Skeletal muscle satellite cell (primary cell): ENCODE data around the gene GADD45G.

ENCODE experiments used
- H3K27me3 ChIP-seq: 2 replicates; pipeline ENCODE4 v1.7.0; 2013; ENCODE audit warnings: low read length; ENCODE audit not compliant: control insufficient read depth, insufficient read depth
- H3K36me3 ChIP-seq: 2 replicates; pipeline ENCODE4 v1.7.0; 2013; ENCODE audit warnings: mild to moderate bottlenecking, control low read depth, low read length; ENCODE audit not compliant: insufficient read depth
- H3K4me1 ChIP-seq: 2 replicates; pipeline ENCODE4 v1.7.0; 2013; ENCODE audit warnings: low read length; ENCODE audit not compliant: control insufficient read depth, insufficient read depth
- H3K4me2 ChIP-seq: 2 replicates; pipeline ENCODE4 v1.7.0; 2013; ENCODE audit warnings: mild to moderate bottlenecking, low read length
- H3K4me3 ChIP-seq: 2 replicates; pipeline ENCODE4 v1.7.0; 2013; ENCODE audit warnings: low read length
- H3K9ac ChIP-seq: 2 replicates; pipeline ENCODE4 v1.7.0; 2013; ENCODE audit warnings: mild to moderate bottlenecking, low read depth, low read length, moderate library complexity
- H3K9me3 ChIP-seq: replicated peaks from 2 replicates; pipeline ENCODE4 v1.7.0; 2013; ENCODE audit warnings: mild to moderate bottlenecking, control low read depth, low read length

The GADD45G gene

GRCh38 chr9:89634995-89635742 is 30.4 kb downstream of the GADD45G start:
- no peak overlapping the region for H3K9ac ChIP-seq
- peak overlapping the region; percentile 5 for H3K4me2 ChIP-seq
- H3K27me3 ChIP-seq: peaks cover 6% of the 10 kb centered on the region
- H3K4me3 ChIP-seq: no peak overlapping the region
- H3K36me3 ChIP-seq: no peaks in the 10 kb centered on the region
- H3K9me3 ChIP-seq: no peaks in the 10 kb centered on the region
- H3K4me1 ChIP-seq: peaks cover 7% of the 10 kb centered on the region

GRCh38 chr9:89635816-89636215 is 31.0 kb downstream of the GADD45G start:
- Histone ChIP-seq H3K4me1 (peaks cover 7% of the 10 kb centered on the region), H3K27me3 (peaks cover 6% of the 10 kb centered on the region), H3K4me3 (no peak overlapping the region), H3K9me3 (no peaks in the 10 kb centered on the region), H3K36me3 (no peaks in the 10 kb centered on the region), H3K4me2 (no peak overlapping the region), H3K9ac (no peak overlapping the region)

- Histone ChIP-seq H3K27me3 (peaks cover 6% of the 10 kb centered on the region), H3K4me1 (peaks cover 7% of the 10 kb centered on the region)
These were observed 33.0 kb downstream of the GADD45G start for GRCh38 chr9:89637787-89638186.

GRCh38 chr9:89638359-89638758 is 33.5 kb downstream of the GADD45G start:
- Histone ChIP-seq H3K36me3 (no peaks in the 10 kb centered on the region), H3K9ac (no peak overlapping the region), H3K4me1 (peaks cover 7% of the 10 kb centered on the region), H3K9me3 (no peaks in the 10 kb centered on the region), H3K4me2 (no peak overlapping the region), H3K27me3 (peaks cover 6% of the 10 kb centered on the region), H3K4me3 (no peak overlapping the region)

More at GRCh38 chr9:89637787-89638186, 33.0 kb downstream of the GADD45G start:
- Histone ChIP-seq H3K36me3 (no peaks in the 10 kb centered on the region), H3K4me2 (no peak overlapping the region), H3K9ac (no peak overlapping the region), H3K9me3 (no peaks in the 10 kb centered on the region), H3K4me3 (no peak overlapping the region)

- Histone ChIP-seq H3K9me3 (no peaks in the 10 kb centered on the region), H3K4me1 (peaks cover 7% of the 10 kb centered on the region), H3K27me3 (peaks cover 6% of the 10 kb centered on the region), H3K4me2 (no peak overlapping the region), H3K36me3 (no peaks in the 10 kb centered on the region), H3K4me3 (no peak overlapping the region), H3K9ac (no peak overlapping the region)
These were observed 34.1 kb downstream of the GADD45G start for GRCh38 chr9:89638893-89639292.

- no peak overlapping the region for H3K9ac ChIP-seq
- no peak overlapping the region for H3K4me3 ChIP-seq
- H3K4me1 ChIP-seq: peaks cover 7% of the 10 kb centered on the region
- peaks cover 6% of the 10 kb centered on the region for H3K27me3 ChIP-seq
- no peaks in the 10 kb centered on the region for H3K36me3 ChIP-seq
- H3K9me3 ChIP-seq: no peaks in the 10 kb centered on the region
- H3K4me2 ChIP-seq: no peak overlapping the region
These were observed 34.6 kb downstream of the GADD45G start for GRCh38 chr9:89639367-89639795.

GRCh38 chr9:89639961-89640360 is 35.1 kb downstream of the GADD45G start:
- Histone ChIP-seq H3K4me3 (no peak overlapping the region), H3K27me3 (peaks cover 6% of the 10 kb centered on the region), H3K9me3 (no peaks in the 10 kb centered on the region), H3K4me2 (no peak overlapping the region), H3K4me1 (peaks cover 7% of the 10 kb centered on the region), H3K9ac (no peak overlapping the region), H3K36me3 (no peaks in the 10 kb centered on the region)

GRCh38 chr9:89640361-89640760 is 35.5 kb downstream of the GADD45G start:
- no peak overlapping the region for H3K9ac ChIP-seq
- H3K4me1 ChIP-seq: peaks cover 4% of the 10 kb centered on the region
- no peak overlapping the region for H3K4me2 ChIP-seq
- H3K9me3 ChIP-seq: no peaks in the 10 kb centered on the region
- no peak overlapping the region for H3K4me3 ChIP-seq
- H3K27me3 ChIP-seq: peaks cover 6% of the 10 kb centered on the region
- no peaks in the 10 kb centered on the region for H3K36me3 ChIP-seq

- no peaks in the 10 kb centered on the region for H3K9me3 ChIP-seq
- no peak overlapping the region for H3K4me2 ChIP-seq
- H3K9ac ChIP-seq: no peak overlapping the region
- H3K4me3 ChIP-seq: no peak overlapping the region
- H3K36me3 ChIP-seq: no peaks in the 10 kb centered on the region
- no peaks in the 10 kb centered on the region for H3K4me1 ChIP-seq
- H3K27me3 ChIP-seq: peaks cover 6% of the 10 kb centered on the region
These were observed 36.0 kb downstream of the GADD45G start for GRCh38 chr9:89640801-89641200.

GRCh38 chr9:89641980-89642379 is 37.2 kb downstream of the GADD45G start:
- no peaks in the 10 kb centered on the region for H3K27me3 ChIP-seq
- H3K4me1 ChIP-seq: no peaks in the 10 kb centered on the region
- no peak overlapping the region for H3K4me2 ChIP-seq
- H3K36me3 ChIP-seq: no peaks in the 10 kb centered on the region
- H3K9me3 ChIP-seq: no peaks in the 10 kb centered on the region
- H3K4me3 ChIP-seq: no peak overlapping the region
- H3K9ac ChIP-seq: no peak overlapping the region

GRCh38 chr9:89642789-89643188 is 38.0 kb downstream of the GADD45G start:
- Histone ChIP-seq H3K9ac (no peak overlapping the region), H3K4me3 (no peak overlapping the region), H3K27me3 (no peaks in the 10 kb centered on the region), H3K36me3 (no peaks in the 10 kb centered on the region), H3K4me2 (no peak overlapping the region), H3K9me3 (no peaks in the 10 kb centered on the region), H3K4me1 (no peaks in the 10 kb centered on the region)
